Mononuclear cell (primary cell): ENCODE measurements around the gene VGF. TPM values are rescaled to one million over a fixed set of nuclear protein-coding genes. Genes with fewer than 3 reads are reported as not detected.

Experiments
- H3K27me3 ChIP-seq: 2 replicates; pipeline ENCODE4 v1.6.0; 2011; ENCODE audit warnings: low read length, control low read depth; ENCODE audit not compliant: insufficient read depth
- H3K4me1 ChIP-seq: 2 replicates; pipeline ENCODE4 v1.5.1; 2011; ENCODE audit warnings: mild to moderate bottlenecking, low read length, control low read depth; ENCODE audit not compliant: insufficient read depth
- H3K4me3 ChIP-seq: 2 replicates; pipeline ENCODE4 v1.5.1; 2011; ENCODE audit warnings: mild to moderate bottlenecking, low read length, moderate library complexity
- H3K9me3 ChIP-seq: 2 replicates; pipeline ENCODE4 v1.5.1; 2011; ENCODE audit warnings: low read depth, mild to moderate bottlenecking, control low read depth, low read length
- total RNA-seq: library from RNA; depleted of rRNA; stranded (reverse); fragments of >200 nt; gene quantifications from one replicate; pipeline ENCODE4 v1.2.3, GENCODE V29; 2012

Gene VGF
- total RNA-seq, 1 donor = not detected

GRCh38 chr7:101164071-101164840 lies 1.1 kb downstream of the VGF start:
- Histone ChIP-seq H3K4me1 (peaks cover 38% of the 10 kb centered on the region), H3K4me3 (no peak overlapping the region), H3K27me3 (peaks cover 55% of the 10 kb centered on the region), H3K9me3 (no peaks in the 10 kb centered on the region)

- Histone ChIP-seq H3K4me3 (no peak overlapping the region), H3K4me1 (peaks cover 37% of the 10 kb centered on the region), H3K27me3 (peaks cover 47% of the 10 kb centered on the region), H3K9me3 (no peaks in the 10 kb centered on the region)
These were observed 1.9 kb downstream of the VGF start for GRCh38 chr7:101163279-101164070.

- peaks cover 37% of the 10 kb centered on the region for H3K4me1 ChIP-seq
- H3K9me3 ChIP-seq = no peaks in the 10 kb centered on the region
- H3K4me3 ChIP-seq = no peak overlapping the region
- peaks cover 40% of the 10 kb centered on the region for H3K27me3 ChIP-seq
These were observed 2.7 kb downstream of the VGF start for GRCh38 chr7:101162551-101163278.

GRCh38 chr7:101161692-101162471 lies 3.5 kb downstream of the VGF start:
- Histone ChIP-seq H3K9me3 (no peaks in the 10 kb centered on the region), H3K27me3 (peaks cover 32% of the 10 kb centered on the region), H3K4me1 (peaks cover 37% of the 10 kb centered on the region), H3K4me3 (no peak overlapping the region)

GRCh38 chr7:101160910-101161309 lies 4.5 kb downstream of the VGF start:
- Histone ChIP-seq H3K4me1 (peaks cover 34% of the 10 kb centered on the region), H3K4me3 (no peak overlapping the region), H3K27me3 (peaks cover 26% of the 10 kb centered on the region), H3K9me3 (no peaks in the 10 kb centered on the region)

- peaks cover 21% of the 10 kb centered on the region for H3K27me3 ChIP-seq
- no peaks in the 10 kb centered on the region for H3K9me3 ChIP-seq
- no peak overlapping the region for H3K4me3 ChIP-seq
- H3K4me1 ChIP-seq = peaks cover 31% of the 10 kb centered on the region
These were observed 5.4 kb downstream of the VGF start for GRCh38 chr7:101159696-101160674.

GRCh38 chr7:101156866-101157589 lies 8.3 kb downstream of the VGF start:
- no peaks in the 10 kb centered on the region for H3K9me3 ChIP-seq
- H3K4me3 ChIP-seq = no peak overlapping the region
- H3K4me1 ChIP-seq = peaks cover 14% of the 10 kb centered on the region
- peaks cover 1% of the 10 kb centered on the region for H3K27me3 ChIP-seq

GRCh38 chr7:101156277-101156676 lies 9.1 kb downstream of the VGF start:
- Histone ChIP-seq H3K4me1 (peaks cover 14% of the 10 kb centered on the region), H3K27me3 (no peaks in the 10 kb centered on the region), H3K4me3 (no peak overlapping the region), H3K9me3 (no peaks in the 10 kb centered on the region)

GRCh38 chr7:101155303-101155702 lies 10.1 kb downstream of the VGF start:
- Histone ChIP-seq H3K9me3 (no peaks in the 10 kb centered on the region), H3K4me1 (peaks cover 14% of the 10 kb centered on the region), H3K27me3 (no peaks in the 10 kb centered on the region), H3K4me3 (no peak overlapping the region)

- Histone ChIP-seq H3K9me3 (no peaks in the 10 kb centered on the region), H3K27me3 (no peaks in the 10 kb centered on the region), H3K4me1 (peaks cover 14% of the 10 kb centered on the region), H3K4me3 (peak overlapping the region; percentile 44)
These were observed 10.7 kb downstream of the VGF start for GRCh38 chr7:101154693-101155102.

- Histone ChIP-seq H3K4me1 (peaks cover 14% of the 10 kb centered on the region), H3K27me3 (no peaks in the 10 kb centered on the region), H3K9me3 (no peaks in the 10 kb centered on the region), H3K4me3 (peak within 1 kb of the TSS; percentile 44)
These were observed 11.2 kb downstream of the VGF start, which contains the start of gene AP1S1 for GRCh38 chr7:101153969-101154692. AP1S1 (plus strand) TSS chr7:101154476; CDS start chr7:101154515, 39 bp downstream.

- Histone ChIP-seq H3K9me3 (no peaks in the 10 kb centered on the region), H3K4me3 (no peak overlapping the region)
These were observed 13.3 kb downstream of the VGF start for GRCh38 chr7:101151908-101152651.

More at GRCh38 chr7:101151908-101152651, 13.3 kb downstream of the VGF start:
- Histone ChIP-seq H3K27me3 (no peaks in the 10 kb centered on the region), H3K4me1 (peaks cover 14% of the 10 kb centered on the region)
